GM19351 (cell line): ENCODE results near the gene ZNF423.

Source experiments
- ATAC-seq: cut with Tn5 transposase; IDR thresholded peaks from one replicate; pipeline ENCODE4 v1.9.1; 2021; ENCODE audit warnings: mild to moderate bottlenecking, moderate library complexity; ENCODE audit not compliant: unreplicated experiment

ZNF423 gene

GRCh38 chr16:49590166-49590871 lies 265.6 kb downstream of the ZNF423 start:
- ATAC-seq, result no peak

GRCh38 chr16:49589544-49590031 lies 266.3 kb downstream of the ZNF423 start:
- ATAC-seq, result no peak

- ATAC-seq, result no peak
Measured at GRCh38 chr16:49588729-49589384, 267.1 kb downstream of the ZNF423 start.

GRCh38 chr16:49588026-49588425 lies 267.9 kb downstream of the ZNF423 start:
- no peak for ATAC-seq

- ATAC-seq, result no peak
Measured at GRCh38 chr16:49587511-49587910, 268.4 kb downstream of the ZNF423 start.

GRCh38 chr16:49586466-49587450 lies 269.2 kb downstream of the ZNF423 start:
- ATAC-seq, result no peak

GRCh38 chr16:49585143-49585832 lies 270.6 kb downstream of the ZNF423 start:
- ATAC-seq, result no peak

- ATAC-seq, result no peak
Measured at GRCh38 chr16:49583911-49584310, 272.0 kb downstream of the ZNF423 start.

GRCh38 chr16:49581630-49582298 lies 274.1 kb downstream of the ZNF423 start:
- no peak for ATAC-seq

GRCh38 chr16:49580751-49581303 lies 275.1 kb downstream of the ZNF423 start:
- no peak for ATAC-seq

GRCh38 chr16:49578435-49579024 lies 277.4 kb downstream of the ZNF423 start:
- no peak for ATAC-seq

- ATAC-seq, result no peak
Measured at GRCh38 chr16:49578018-49578417, 277.9 kb downstream of the ZNF423 start.

GRCh38 chr16:49576941-49577340 lies 279.0 kb downstream of the ZNF423 start:
- ATAC-seq, result no peak

- ATAC-seq, result no peak
Measured at GRCh38 chr16:49576173-49576494, 279.8 kb downstream of the ZNF423 start.

- ATAC-seq, result peak; percentile 99
Measured at GRCh38 chr16:49575346-49576172, 280.4 kb downstream of the ZNF423 start.

- no peak for ATAC-seq
Measured at GRCh38 chr16:49574826-49575225, 281.1 kb downstream of the ZNF423 start.

- no peak for ATAC-seq
Measured at GRCh38 chr16:49567950-49568349, 288.0 kb downstream of the ZNF423 start.

- no peak for ATAC-seq
Measured at GRCh38 chr16:49566432-49566831, 289.5 kb downstream of the ZNF423 start.
